HG02870 (cell line): Measurements from ENCODE around the gene IGHMBP2.
"Not testable (repeated sequence)": the region's sequence is repeated elsewhere in the genome, so short reads cannot be mapped to it uniquely, and the experiment has no call there.

Experiments
- ATAC-seq: cut with Tn5 transposase; IDR thresholded peaks from one replicate; pipeline ENCODE4 v1.9.1; 2021; ENCODE audit warnings: mild to moderate bottlenecking, moderate library complexity; ENCODE audit not compliant: unreplicated experiment

The IGHMBP2 gene

GRCh38 chr11:68959465-68960293 is 56.0 kb downstream of the IGHMBP2 start:
- no peak for ATAC-seq

GRCh38 chr11:68960294-68961071 is 56.8 kb downstream of the IGHMBP2 start:
- ATAC-seq: no peak

GRCh38 chr11:68961245-68961644 is 57.6 kb downstream of the IGHMBP2 start:
- no peak for ATAC-seq

- no peak for ATAC-seq
Measured at GRCh38 chr11:68962527-68963250, 59.0 kb downstream of the IGHMBP2 start.

- no peak for ATAC-seq
Measured at GRCh38 chr11:68963779-68964178, 60.1 kb downstream of the IGHMBP2 start.

DNA sequence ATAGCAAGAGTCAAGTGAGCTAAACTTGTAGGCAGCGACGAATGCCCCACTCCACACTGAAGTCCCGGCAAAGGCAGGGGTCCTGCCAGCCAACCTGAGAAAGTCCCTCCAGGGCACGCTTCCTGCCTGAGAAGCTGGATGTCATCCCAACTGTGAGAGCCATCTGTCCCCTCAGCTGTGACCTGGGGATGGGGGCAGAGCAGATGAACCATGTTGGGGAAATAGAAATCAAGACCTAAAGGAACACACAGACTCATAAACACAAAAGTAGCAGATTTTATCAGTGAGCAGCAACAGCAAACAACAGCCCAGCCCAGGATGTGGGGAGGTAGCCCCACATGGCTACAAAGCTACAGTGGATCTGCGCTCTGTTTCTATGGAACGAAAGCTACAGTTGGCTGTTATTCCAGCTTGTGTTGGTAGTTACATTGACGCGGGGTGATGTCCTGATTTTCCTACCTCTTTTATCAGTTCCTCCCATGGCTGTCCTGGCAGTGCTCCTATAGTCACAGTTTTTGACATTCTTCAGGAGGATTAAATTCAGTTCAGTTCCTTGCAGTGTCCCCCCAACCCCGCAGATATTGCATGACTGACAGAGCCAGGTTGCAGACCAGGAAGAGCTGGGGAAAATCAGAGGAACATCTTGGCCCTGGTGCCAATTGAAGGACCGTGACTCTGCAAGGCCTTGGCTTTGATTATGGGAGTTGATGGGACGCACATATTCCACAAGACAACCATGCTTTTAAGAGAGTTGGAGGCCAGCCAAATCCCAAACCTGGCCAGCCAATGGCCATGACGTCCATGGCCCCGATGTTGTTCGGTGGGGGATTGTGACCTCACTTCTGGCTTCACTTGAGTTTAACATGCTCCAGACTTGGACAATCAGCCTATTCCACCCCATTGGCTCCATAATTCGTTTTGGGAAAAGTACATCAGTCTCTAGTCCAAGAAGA is 62.5 kb downstream of the IGHMBP2 start:
- no peak for ATAC-seq

GRCh38 chr11:68966894-68967780 is 63.4 kb downstream of the IGHMBP2 start:
- no peak for ATAC-seq

- ATAC-seq: no peak
Measured at GRCh38 chr11:68968306-68969250, 64.9 kb downstream of the IGHMBP2 start.

- no peak for ATAC-seq
Measured at GRCh38 chr11:68969386-68969785, 65.7 kb downstream of the IGHMBP2 start.

GRCh38 chr11:68970921-68971636 is 67.4 kb downstream of the IGHMBP2 start:
- ATAC-seq: no peak

GRCh38 chr11:68973219-68973618 is 69.5 kb downstream of the IGHMBP2 start:
- ATAC-seq: no peak

- not testable (repeated sequence) for ATAC-seq
Measured at GRCh38 chr11:68973706-68974105, 70.0 kb downstream of the IGHMBP2 start.

GRCh38 chr11:68974421-68975194 is 70.9 kb downstream of the IGHMBP2 start:
- ATAC-seq: no peak

GRCh38 chr11:68976095-68976494 is 72.4 kb downstream of the IGHMBP2 start:
- no peak for ATAC-seq

GRCh38 chr11:68976563-68976962 is 72.9 kb downstream of the IGHMBP2 start:
- no peak for ATAC-seq

DNA sequence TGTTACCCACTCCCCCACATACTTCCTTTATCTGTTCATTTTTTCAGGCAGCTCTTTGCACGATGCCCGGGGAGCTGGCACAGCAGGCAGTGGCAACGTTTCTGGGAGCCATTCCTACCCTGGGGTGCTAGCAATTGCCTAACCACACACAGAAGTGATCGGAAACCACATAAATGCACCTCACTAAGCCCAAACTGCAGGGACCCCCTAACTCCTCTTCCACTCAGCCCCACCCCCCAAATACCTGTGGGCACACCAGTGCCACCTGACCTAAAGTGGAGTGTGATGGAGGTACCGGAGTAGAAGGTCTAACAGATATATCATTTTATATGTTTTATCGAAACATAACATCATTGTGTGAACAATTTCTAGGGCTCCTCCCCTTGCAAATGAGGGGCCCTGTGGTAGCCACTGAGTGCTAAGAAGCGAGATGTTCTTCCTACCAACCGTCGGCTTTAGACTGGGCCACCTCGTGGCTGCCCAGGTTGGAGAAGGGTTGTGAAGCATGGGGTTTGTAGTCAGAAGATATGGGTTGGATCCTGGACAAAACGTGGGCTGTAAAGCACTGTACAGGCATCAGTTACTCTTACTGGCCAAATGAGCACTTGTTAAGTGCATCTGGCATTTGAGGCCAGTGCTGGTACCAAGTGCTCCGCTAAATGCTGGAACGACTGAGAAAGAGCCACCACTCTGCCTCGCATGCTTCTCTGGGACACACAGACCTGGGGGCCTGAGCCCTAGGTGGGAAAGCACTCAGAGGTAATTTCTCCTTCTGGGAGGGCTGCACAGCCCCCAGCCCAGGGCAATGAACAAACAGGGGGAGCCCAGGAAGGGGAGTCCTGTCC is 74.3 kb downstream of the IGHMBP2 start:
- no peak for ATAC-seq
